GM12874 (cell line): ENCODE results near the gene WDFY3.

ENCODE experiments used
- TF ChIP-seq, protein P1 (sequence below): IDR thresholded peaks from 2 replicates; pipeline ENCODE4 v1.5.1; 2011; ENCODE audit warnings: low read depth, mild to moderate bottlenecking, control low read depth, low read length, moderate library complexity; ENCODE audit not compliant: insufficient read depth

WDFY3 gene

GRCh38 chr4:84730375-84730774 is 236.1 kb downstream of the WDFY3 start:
- TF ChIP-seq, protein P1, sequence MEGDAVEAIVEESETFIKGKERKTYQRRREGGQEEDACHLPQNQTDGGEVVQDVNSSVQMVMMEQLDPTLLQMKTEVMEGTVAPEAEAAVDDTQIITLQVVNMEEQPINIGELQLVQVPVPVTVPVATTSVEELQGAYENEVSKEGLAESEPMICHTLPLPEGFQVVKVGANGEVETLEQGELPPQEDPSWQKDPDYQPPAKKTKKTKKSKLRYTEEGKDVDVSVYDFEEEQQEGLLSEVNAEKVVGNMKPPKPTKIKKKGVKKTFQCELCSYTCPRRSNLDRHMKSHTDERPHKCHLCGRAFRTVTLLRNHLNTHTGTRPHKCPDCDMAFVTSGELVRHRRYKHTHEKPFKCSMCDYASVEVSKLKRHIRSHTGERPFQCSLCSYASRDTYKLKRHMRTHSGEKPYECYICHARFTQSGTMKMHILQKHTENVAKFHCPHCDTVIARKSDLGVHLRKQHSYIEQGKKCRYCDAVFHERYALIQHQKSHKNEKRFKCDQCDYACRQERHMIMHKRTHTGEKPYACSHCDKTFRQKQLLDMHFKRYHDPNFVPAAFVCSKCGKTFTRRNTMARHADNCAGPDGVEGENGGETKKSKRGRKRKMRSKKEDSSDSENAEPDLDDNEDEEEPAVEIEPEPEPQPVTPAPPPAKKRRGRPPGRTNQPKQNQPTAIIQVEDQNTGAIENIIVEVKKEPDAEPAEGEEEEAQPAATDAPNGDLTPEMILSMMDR = no peak

- TF ChIP-seq, protein P1 = no peak
Observed at GRCh38 chr4:84727491-84727890, 239.0 kb downstream of the WDFY3 start.

DNA sequence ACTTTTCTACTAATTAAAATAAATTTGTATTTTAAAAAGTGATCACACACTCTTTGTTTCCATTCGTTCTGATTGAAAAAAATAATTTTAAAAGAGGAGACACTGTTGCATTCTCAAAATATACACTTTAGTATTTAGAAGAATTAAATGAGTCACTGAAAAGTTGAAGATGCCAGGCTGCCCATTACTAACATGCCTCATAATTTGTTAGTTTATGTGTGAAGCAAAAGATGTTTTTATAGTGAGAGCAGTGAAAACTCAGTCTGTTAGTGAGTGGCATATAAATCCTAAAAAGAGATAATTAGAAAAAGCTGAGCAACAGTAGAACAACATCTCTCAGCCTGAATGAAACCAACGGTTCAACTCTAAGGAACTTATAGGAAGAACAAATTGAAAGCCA is 240.1 kb downstream of the WDFY3 start:
- TF ChIP-seq, protein P1 = no peak

- TF ChIP-seq, protein P1 = no peak
Observed at GRCh38 chr4:84722720-84723119, 243.8 kb downstream of the WDFY3 start.

DNA sequence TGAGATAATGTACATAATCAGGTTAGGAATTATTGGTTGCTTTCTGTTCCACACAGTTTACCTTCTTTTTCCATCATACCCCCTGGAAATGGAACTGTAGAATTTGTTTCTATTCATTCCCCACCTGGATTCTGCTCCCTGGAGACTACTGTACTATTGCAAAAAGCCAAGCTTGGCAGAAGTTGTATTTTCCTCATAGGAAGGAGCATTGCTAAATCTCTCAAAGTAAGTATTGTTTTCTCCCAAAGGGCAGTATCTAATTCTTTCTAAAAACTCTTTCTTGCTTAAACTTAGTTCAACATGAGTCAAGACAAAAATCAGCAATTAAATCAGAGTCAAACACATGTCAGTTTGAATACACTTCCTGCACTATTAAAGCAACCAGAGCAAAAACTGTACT is 247.4 kb downstream of the WDFY3 start:
- TF ChIP-seq, protein P1 = no peak

- TF ChIP-seq, protein P1 = no peak
Observed at GRCh38 chr4:84718699-84719098, 247.8 kb downstream of the WDFY3 start.

DNA sequence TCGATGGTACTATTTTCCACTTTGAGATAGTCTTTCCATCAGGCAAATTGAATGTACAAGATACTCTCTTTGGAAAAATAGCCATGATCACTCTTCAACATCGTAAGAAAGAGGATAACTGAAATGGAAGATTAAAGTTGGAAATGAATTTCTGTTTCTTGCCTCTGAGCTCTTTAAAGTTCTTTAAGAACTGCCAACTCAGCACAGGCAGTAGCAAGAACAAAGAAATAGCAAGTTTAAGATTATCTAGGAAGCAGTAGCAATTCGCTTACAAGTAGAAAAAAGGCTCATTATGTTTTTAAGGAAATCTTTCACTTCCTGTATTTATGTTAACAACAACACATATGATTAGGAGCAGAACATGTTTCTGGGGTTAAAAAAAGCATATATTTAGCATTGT is 255.9 kb downstream of the WDFY3 start:
- TF ChIP-seq, protein P1 = no peak
